ENCODE results near the gene TRIM3. TPM values are rescaled to one million over a fixed set of nuclear protein-coding genes. Genes with fewer than 3 reads are reported as not detected.
A peak's percentile ranks its signal among the peaks of the same experiment; 100 is the strongest.

The TRIM3 gene
- total RNA-seq, 1 experiment from 2014 or later: 20.3 TPM

- intact Hi-C loops (cut with micrococcal nuclease): no loop called here
- no peaks in the 10 kb centered on the region for H3K9me2 ChIP-seq (replicated peaks; ENCODE audit: low read length)
- H3K36me3 ChIP-seq (ENCODE audit: low read depth, low read length): peaks cover 34% of the 10 kb centered on the region
- TF ChIP-seq EZH2 (IDR thresholded peaks at IDR 0.05; ENCODE audit: low read length, unreplicated experiment) (no peak), CTCF (conservative IDR thresholded peaks at IDR 0.05; ENCODE audit: low read depth, low read length) (no peak), EZH2phosphoT487 (IDR thresholded peaks at IDR 0.05; ENCODE audit: borderline replicate concordance, low read length) (no peak)
- no peaks in the 10 kb centered on the region for H3F3A ChIP-seq (ENCODE audit: low read length, unreplicated experiment)
- H3K27me3 ChIP-seq (ENCODE audit: low read length): no peaks in the 10 kb centered on the region
- H4K20me1 ChIP-seq (ENCODE audit: low read length): no peaks in the 10 kb centered on the region
- CTCF ChIA-PET: no interaction called here
- H3K4me1 ChIP-seq (ENCODE audit: insufficient read depth, low read length): peaks cover 7% of the 10 kb centered on the region
- H3K27ac ChIP-seq (ENCODE audit: low read length): no peak overlapping the region
- no peak overlapping the region for H3K4me3 ChIP-seq (ENCODE audit: low read length)
- peaks cover 33% of the 10 kb centered on the region for H3K79me2 ChIP-seq (ENCODE audit: low read length)
- no peak overlapping the region for H3K4me2 ChIP-seq (ENCODE audit: low read length)
- no peak overlapping the region for H3K9ac ChIP-seq (ENCODE audit: low read length)
- H2AFZ ChIP-seq (ENCODE audit: low read length): no peak overlapping the region
- H3K9me3 ChIP-seq (ENCODE audit: low read length): no peaks in the 10 kb centered on the region
- DNase-seq: no peak
- BruUV-seq (replicated peaks): no TSS peak
- POLR2A ChIA-PET (ENCODE audit: unreplicated experiment): no interaction called here
- ATAC-seq: no peak
These were observed 12.5 kb upstream of the TRIM3 start for GRCh38 chr11:6486256-6486655.

GRCh38 chr11:6485661-6486060 lies 11.9 kb upstream of the TRIM3 start:
- Histone ChIP-seq H3K36me3 (ENCODE audit: low read depth, low read length) (peaks cover 34% of the 10 kb centered on the region), H3K9me2 (replicated peaks; ENCODE audit: low read length) (no peaks in the 10 kb centered on the region), H2AFZ (ENCODE audit: low read length) (no peak overlapping the region), H3K4me2 (ENCODE audit: low read length) (no peak overlapping the region), H4K20me1 (ENCODE audit: low read length) (no peaks in the 10 kb centered on the region), H3K9ac (ENCODE audit: low read length) (no peak overlapping the region), H3K79me2 (ENCODE audit: low read length) (peaks cover 39% of the 10 kb centered on the region), H3F3A (ENCODE audit: low read length, unreplicated experiment) (no peaks in the 10 kb centered on the region), H3K27ac (ENCODE audit: low read length) (no peak overlapping the region), H3K4me3 (ENCODE audit: low read length) (no peak overlapping the region), H3K4me1 (ENCODE audit: insufficient read depth, low read length) (peaks cover 7% of the 10 kb centered on the region), H3K27me3 (ENCODE audit: low read length) (no peaks in the 10 kb centered on the region), H3K9me3 (ENCODE audit: low read length) (no peaks in the 10 kb centered on the region)
- TF ChIP-seq CTCF (conservative IDR thresholded peaks at IDR 0.05; ENCODE audit: low read depth, low read length) (no peak), EZH2 (IDR thresholded peaks at IDR 0.05; ENCODE audit: low read length, unreplicated experiment) (no peak), EZH2phosphoT487 (IDR thresholded peaks at IDR 0.05; ENCODE audit: borderline replicate concordance, low read length) (no peak)
- BruUV-seq (replicated peaks): no TSS peak
- DNase-seq (no peak), ATAC-seq (no peak)
- ChIA-PET CTCF (no interaction called here), POLR2A (ENCODE audit: unreplicated experiment) (no interaction called here)
- intact Hi-C loops (cut with micrococcal nuclease): no loop called here

GRCh38 chr11:6483015-6483414 lies 9.3 kb upstream of the TRIM3 start:
- H4K20me1 ChIP-seq (ENCODE audit: low read length): no peaks in the 10 kb centered on the region
- no peaks in the 10 kb centered on the region for H3F3A ChIP-seq (ENCODE audit: low read length, unreplicated experiment)
- H3K4me2 ChIP-seq (ENCODE audit: low read length): peak overlapping the region; percentile 92
- H3K4me1 ChIP-seq (ENCODE audit: insufficient read depth, low read length): peaks cover 12% of the 10 kb centered on the region
- no TSS peak for BruUV-seq (replicated peaks)
- peaks cover 44% of the 10 kb centered on the region for H3K36me3 ChIP-seq (ENCODE audit: low read depth, low read length)
- CTCF ChIA-PET: no interaction called here
- TF ChIP-seq EZH2 (IDR thresholded peaks at IDR 0.05; ENCODE audit: low read length, unreplicated experiment): no peak
- no peak for DNase-seq
- peak overlapping the region; percentile 95; the same call in 1 of the 2 replicates for H3K4me3 ChIP-seq (ENCODE audit: low read length)
- no peaks in the 10 kb centered on the region for H3K9me3 ChIP-seq (ENCODE audit: low read length)
- no peak overlapping the region for H2AFZ ChIP-seq (ENCODE audit: low read length)
- no peaks in the 10 kb centered on the region for H3K27me3 ChIP-seq (ENCODE audit: low read length)
- POLR2A ChIA-PET (ENCODE audit: unreplicated experiment): no interaction called here
- H3K79me2 ChIP-seq (ENCODE audit: low read length): peaks cover 57% of the 10 kb centered on the region
- H3K27ac ChIP-seq (ENCODE audit: low read length): no peak overlapping the region
- intact Hi-C loops (cut with micrococcal nuclease): loop anchor here (5.0 kb wide), 1 partner anchor 119 kb away; the partner anchor contains the start of genes ILK and RRP8
- H3K9ac ChIP-seq (ENCODE audit: low read length): no peak overlapping the region
- ATAC-seq: no peak
- no peaks in the 10 kb centered on the region for H3K9me2 ChIP-seq (replicated peaks; ENCODE audit: low read length)

All from PC-3 (cell line).